IMR-90 (cell line): ENCODE results near the gene RAB39B.

ENCODE experiments used
- BHLHE40 ChIP-seq: fragments of 150-350 bp; IDR thresholded peaks from 2 replicates; pipeline ENCODE4 v1.6.1; 2016; ENCODE audit warnings: mild to moderate bottlenecking, low read depth, low read length
- MAFK ChIP-seq: IDR thresholded peaks from 2 replicates; pipeline ENCODE4 v1.6.1; 2012; ENCODE audit warnings: low read depth, low read length, improper control_type of control experiment
- MXI1 ChIP-seq: IDR thresholded peaks from 2 replicates; pipeline ENCODE4 v1.6.1; 2012; ENCODE audit warnings: low read depth, mild to moderate bottlenecking, low read length, moderate library complexity, borderline replicate concordance
- POLR2A ChIP-seq: IDR thresholded peaks from 2 replicates; pipeline ENCODE4 v1.6.1; 2012; ENCODE audit warnings: mild to moderate bottlenecking, low read depth, low read length
- RAD21 ChIP-seq: IDR thresholded peaks from 2 replicates; pipeline ENCODE4 v1.6.1; 2012; ENCODE audit warnings: low read length, improper control_type of control experiment
- RCOR1 ChIP-seq: IDR thresholded peaks from 2 replicates; pipeline ENCODE4 v1.6.1; 2012; ENCODE audit warnings: mild to moderate bottlenecking, low read length, improper control_type of control experiment; ENCODE audit not compliant: insufficient replicate concordance
- RFX5 ChIP-seq: IDR thresholded peaks from 2 replicates; pipeline ENCODE4 v1.8.0; 2012; ENCODE audit warnings: low read depth, mild to moderate bottlenecking, low read length, moderate library complexity
- SMC3 ChIP-seq: fragments of 150-350 bp; IDR thresholded peaks from 2 replicates; pipeline ENCODE4 v1.6.1; 2016; ENCODE audit warnings: low read depth, mild to moderate bottlenecking, antibody characterized with exemption, low read length, moderate library complexity
- TF ChIP-seq, protein P1 (sequence below): conservative IDR thresholded peaks from 2 replicates; pipeline ENCODE4 v1.5.1; 2012; ENCODE audit warnings: mild to moderate bottlenecking, low read depth, low read length, improper control_type of control experiment
- TF ChIP-seq, protein P2 (sequence below): fragments of 150-350 bp; IDR thresholded peaks from 2 replicates; pipeline ENCODE4 v1.6.1; 2017; ENCODE audit warnings: mild to moderate bottlenecking, antibody characterized with exemption, low read length, low read depth

DNA sequence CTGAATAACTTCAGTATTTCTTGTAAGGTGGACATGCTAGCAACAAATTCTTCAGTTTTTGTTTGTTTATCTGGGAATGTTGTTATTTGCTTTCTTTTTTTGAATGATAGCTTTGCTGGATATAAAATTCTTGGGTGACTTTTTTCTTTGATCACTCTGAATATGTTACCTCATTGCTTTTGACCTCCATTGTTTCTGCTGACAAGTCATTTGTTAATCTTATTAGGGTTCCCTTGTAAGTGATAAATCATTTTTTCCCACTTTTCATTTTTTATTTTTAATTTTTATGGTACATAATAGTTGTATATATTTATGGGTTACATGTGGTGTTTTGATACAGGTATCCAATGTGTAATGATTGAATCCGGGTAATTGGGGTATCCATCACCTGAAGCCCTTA, 6.7 kb upstream of the RAB39B start:
- TF ChIP-seq POLR2A (no peak), RFX5 (no peak), RCOR1 (no peak), SMC3 (no peak), MXI1 (no peak), MAFK (no peak), BHLHE40 (no peak), RAD21 (no peak)
- TF ChIP-seq, protein P1, sequence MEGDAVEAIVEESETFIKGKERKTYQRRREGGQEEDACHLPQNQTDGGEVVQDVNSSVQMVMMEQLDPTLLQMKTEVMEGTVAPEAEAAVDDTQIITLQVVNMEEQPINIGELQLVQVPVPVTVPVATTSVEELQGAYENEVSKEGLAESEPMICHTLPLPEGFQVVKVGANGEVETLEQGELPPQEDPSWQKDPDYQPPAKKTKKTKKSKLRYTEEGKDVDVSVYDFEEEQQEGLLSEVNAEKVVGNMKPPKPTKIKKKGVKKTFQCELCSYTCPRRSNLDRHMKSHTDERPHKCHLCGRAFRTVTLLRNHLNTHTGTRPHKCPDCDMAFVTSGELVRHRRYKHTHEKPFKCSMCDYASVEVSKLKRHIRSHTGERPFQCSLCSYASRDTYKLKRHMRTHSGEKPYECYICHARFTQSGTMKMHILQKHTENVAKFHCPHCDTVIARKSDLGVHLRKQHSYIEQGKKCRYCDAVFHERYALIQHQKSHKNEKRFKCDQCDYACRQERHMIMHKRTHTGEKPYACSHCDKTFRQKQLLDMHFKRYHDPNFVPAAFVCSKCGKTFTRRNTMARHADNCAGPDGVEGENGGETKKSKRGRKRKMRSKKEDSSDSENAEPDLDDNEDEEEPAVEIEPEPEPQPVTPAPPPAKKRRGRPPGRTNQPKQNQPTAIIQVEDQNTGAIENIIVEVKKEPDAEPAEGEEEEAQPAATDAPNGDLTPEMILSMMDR = no peak
- TF ChIP-seq, protein P2, sequence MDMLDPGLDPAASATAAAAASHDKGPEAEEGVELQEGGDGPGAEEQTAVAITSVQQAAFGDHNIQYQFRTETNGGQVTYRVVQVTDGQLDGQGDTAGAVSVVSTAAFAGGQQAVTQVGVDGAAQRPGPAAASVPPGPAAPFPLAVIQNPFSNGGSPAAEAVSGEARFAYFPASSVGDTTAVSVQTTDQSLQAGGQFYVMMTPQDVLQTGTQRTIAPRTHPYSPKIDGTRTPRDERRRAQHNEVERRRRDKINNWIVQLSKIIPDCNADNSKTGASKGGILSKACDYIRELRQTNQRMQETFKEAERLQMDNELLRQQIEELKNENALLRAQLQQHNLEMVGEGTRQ = no peak
